DMS53 treated with DMSO at 0.1 percent for 48 hours (cell line): ENCODE measurements around the gene FANCI.

Experiments used
- DNase-seq: peaks from one replicate; lab custom pipeline; 2025; ENCODE audit not compliant: unreplicated experiment; lab: John Stamatoyannopoulos, UW

Gene FANCI

DNA sequence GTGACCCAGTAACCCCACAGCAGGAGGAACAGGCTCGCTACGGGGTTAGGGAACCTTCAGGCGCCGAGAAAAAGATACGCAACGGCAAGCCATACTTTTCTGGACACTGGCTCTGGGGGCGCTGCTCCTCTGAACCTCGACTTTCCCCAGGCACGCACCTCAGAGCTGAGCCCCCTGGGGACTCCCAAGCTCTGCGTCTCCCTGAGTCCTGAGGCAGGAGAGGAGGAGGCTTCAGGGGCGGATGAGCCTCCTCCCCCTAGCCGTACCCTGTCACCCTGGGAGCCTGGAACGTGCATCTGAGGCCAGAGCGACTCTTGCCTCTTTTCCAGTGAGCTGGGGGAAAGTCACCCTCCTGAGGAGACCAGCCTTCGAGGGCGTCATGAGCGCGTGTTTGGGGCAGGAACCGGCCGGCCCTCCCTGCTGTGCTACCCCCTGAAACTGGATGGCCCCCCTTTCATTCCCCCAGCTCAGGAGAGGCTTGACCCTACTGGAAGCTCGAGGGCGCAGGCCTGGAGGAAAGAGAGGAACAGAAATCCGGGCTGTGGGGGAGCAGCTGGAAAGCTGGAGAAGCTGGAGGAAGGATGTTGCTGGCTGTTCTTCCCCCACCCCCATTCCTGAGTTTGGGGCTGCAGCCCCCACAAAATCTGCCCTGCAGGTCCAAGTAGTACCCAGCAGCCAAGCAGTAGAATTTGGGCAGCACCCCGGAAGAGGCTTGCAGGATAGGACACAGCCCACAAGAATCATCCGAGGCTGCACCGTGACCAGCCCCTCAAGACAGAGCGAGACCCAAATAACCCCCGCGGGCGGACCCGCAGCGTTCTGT is 115.9 kb downstream of the FANCI start:
- DNase-seq, result no peak

- DNase-seq, result no peak
Observed at GRCh38 chr15:89360294-89360971, 116.7 kb downstream of the FANCI start.

- no peak for DNase-seq
Observed at GRCh38 chr15:89361451-89362202, 117.8 kb downstream of the FANCI start.

DNA sequence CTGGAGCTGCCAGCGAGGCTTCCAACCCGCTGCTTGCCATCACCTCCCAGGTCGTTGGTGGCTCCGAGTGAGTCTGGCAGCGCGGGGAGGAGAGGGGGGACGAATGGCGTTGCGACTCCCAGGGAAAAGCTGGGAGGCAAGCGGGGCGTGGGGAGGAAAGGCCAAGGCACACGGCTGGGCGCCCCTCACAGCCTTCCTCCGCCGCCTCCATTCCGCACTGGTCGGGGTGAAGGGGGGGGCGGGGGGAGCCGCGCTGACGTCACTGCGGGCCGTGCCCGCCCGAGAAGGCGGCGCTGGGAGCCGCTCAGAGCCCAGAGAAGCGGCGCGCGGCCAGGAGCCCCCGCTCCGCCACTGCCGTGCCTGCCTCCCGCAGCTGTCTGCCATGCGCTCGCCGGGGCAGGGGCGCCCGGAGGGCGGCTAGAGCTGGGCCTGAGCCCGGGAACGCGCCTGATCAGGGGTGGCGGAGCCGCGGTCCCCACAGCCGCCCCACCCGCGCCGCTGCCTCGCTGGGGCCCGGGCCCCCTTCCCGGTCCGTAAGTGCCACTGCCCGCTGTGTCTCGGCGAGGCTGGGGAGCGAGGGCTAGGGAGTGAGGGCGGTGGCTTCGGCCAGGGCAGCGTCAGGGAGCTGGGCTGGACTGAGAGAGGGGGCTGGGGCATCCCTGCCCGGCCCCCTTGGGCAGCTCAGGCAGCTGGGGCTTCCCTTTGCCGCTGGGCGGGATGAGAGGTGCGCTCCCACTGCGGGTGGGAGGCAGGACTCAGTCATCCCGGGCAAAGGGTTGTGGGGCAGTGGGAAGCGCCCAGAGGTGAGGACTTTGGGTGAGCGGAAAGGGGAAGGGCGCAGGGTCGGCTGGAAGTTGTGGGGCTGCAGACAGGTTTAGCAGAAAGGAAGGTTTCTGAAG is 118.7 kb downstream of the FANCI start:
- no peak for DNase-seq

DNA sequence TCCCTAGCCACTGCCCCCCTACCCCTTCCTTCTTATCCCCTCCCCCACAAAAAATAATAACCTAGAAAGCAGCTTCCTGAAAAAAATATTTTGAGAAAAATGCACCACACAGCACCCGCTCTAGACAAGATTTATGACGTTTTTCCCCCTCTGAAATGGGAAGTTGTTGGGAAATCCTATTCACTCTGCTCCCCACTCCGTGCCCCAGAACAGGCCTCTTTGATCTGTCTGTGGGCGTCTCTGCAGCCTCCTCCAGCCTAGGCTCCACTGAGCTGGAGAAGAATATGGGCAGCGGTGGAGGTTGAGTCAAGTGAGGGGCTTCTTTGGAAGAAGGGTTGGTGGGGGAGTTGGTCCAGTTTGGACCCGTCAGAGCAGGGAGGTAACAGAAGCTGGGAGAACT is 119.4 kb downstream of the FANCI start:
- no peak for DNase-seq

GRCh38 chr15:89363770-89364169 is 120.0 kb downstream of the FANCI start:
- no peak for DNase-seq

- no peak for DNase-seq
Observed at GRCh38 chr15:89364341-89364740, 120.6 kb downstream of the FANCI start.

GRCh38 chr15:89364741-89365450 is 121.1 kb downstream of the FANCI start:
- no peak for DNase-seq

GRCh38 chr15:89365462-89366065 is 121.8 kb downstream of the FANCI start:
- no peak for DNase-seq
